OCI-LY3 (cell line): ENCODE measurements around the gene BICRA.
A peak's percentile ranks its signal among the peaks of the same experiment; 100 is the strongest.
"Not testable (repeated sequence)": the region's sequence is repeated elsewhere in the genome, so short reads cannot be mapped to it uniquely, and the experiment has no call there.

ENCODE experiments used
- H2AFZ ChIP-seq: fragments of 200-600, 300-600 bp; shearing (Covaris generic); 2 replicates; pipeline ENCODE4 v1.6.0; 2014; ENCODE audit warnings: antibody characterized with exemption, low read depth, low read length
- H3K27ac ChIP-seq: fragments of 200-600, 300-600 bp; sonication (generic); 2 replicates; pipeline ENCODE4 v1.5.1; 2014; ENCODE audit warnings: mild to moderate bottlenecking, low read length, moderate library complexity, mixed read lengths
- H3K27me3 ChIP-seq: fragments of 200-600, 300-600 bp; sonication (generic); 2 replicates; pipeline ENCODE4 v1.6.1; 2014; ENCODE audit warnings: low read depth, low read length, mixed read lengths
- H3K36me3 ChIP-seq: fragments of 200-600, 300-600 bp; sonication (generic); replicated peaks from 2 replicates; pipeline ENCODE3; 2014; ENCODE audit warnings: low read depth, low read length, mixed read lengths
- H3K4me1 ChIP-seq: fragments of 300-600, 200-600 bp; sonication (generic); 2 replicates; pipeline ENCODE4 v1.6.1; 2014; ENCODE audit warnings: low read length, mixed read lengths
- H3K4me2 ChIP-seq: fragments of 200-600, 300-600 bp; sonication (generic); 2 replicates; pipeline ENCODE4 v1.6.1; 2014; ENCODE audit warnings: low read length, mixed read lengths
- H3K4me3 ChIP-seq: fragments of 300-600, 200-600 bp; sonication (generic); 2 replicates; pipeline ENCODE4 v1.5.1; 2014; ENCODE audit warnings: antibody characterized with exemption, mild to moderate bottlenecking, low read length, moderate library complexity
- H3K79me2 ChIP-seq: fragments of 300-600, 200-600 bp; shearing (Covaris generic); 2 replicates; pipeline ENCODE4 v1.6.1; 2014; ENCODE audit warnings: mild to moderate bottlenecking, low read length, mixed read lengths
- H3K9ac ChIP-seq: fragments of 300-600, 200-600 bp; shearing (Covaris generic); 2 replicates; pipeline ENCODE4 v1.6.0; 2014; ENCODE audit warnings: mild to moderate bottlenecking, low read length, moderate library complexity
- H3K9me3 ChIP-seq: fragments of 200-600, 300-600 bp; shearing (Covaris generic); 2 replicates; pipeline ENCODE4 v1.6.1; 2014; ENCODE audit warnings: low read length, mixed read lengths; ENCODE audit not compliant: insufficient read depth
- H4K20me1 ChIP-seq: fragments of 200-600, 300-600 bp; sonication (generic); 2 replicates; pipeline ENCODE4 v1.6.1; 2016; ENCODE audit warnings: low read length, mixed read lengths; ENCODE audit not compliant: insufficient read depth
- EZH2phosphoT487 ChIP-seq: fragments of 200-600 bp; shearing (Covaris generic); IDR thresholded peaks from 2 replicates; pipeline ENCODE4 v1.6.1; 2018; ENCODE audit warnings: antibody characterized with exemption, mixed run types, low read depth
- TF ChIP-seq, protein P1 (sequence below): fragments of 200-600, 300-600 bp; sonication (generic); IDR thresholded peaks from 2 replicates; pipeline ENCODE4 v1.5.1; 2014; ENCODE audit warnings: antibody characterized with exemption, low read length, low read depth

Gene BICRA

DNA sequence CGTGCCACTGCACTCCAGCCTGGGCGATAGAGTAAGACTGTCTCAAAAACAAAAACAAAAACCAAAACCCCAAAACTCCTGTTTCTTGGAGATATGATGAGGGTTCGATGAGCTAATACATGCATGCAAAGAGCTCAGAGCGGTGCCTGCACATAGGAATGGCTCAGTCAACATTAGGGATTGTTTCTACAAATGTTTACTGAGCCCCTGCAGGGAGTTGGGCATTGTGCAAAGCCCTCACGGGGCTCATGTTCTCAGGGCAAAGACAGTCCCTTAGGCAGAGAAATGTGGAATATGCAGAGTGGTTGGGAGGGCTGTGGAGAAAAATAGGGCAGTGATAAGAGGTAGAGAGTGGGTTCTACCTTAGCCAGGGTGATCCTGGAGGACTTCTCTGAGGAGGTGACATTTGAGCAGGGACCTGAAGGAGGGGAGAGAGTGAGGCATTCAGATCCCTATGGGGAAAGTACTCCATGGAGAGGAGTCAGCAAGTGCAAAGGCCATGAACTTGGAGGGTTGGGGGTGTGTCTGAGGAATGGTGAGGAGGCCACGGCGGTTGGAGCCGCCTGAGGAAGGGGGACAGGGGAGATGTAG, 102.8 kb downstream of the BICRA start:
- Histone ChIP-seq H2AFZ (no peak overlapping the region), H3K4me1 (no peaks in the 10 kb centered on the region), H3K4me2 (no peak overlapping the region), H4K20me1 (no peaks in the 10 kb centered on the region), H3K36me3 (no peaks in the 10 kb centered on the region), H3K27ac (no peak overlapping the region), H3K79me2 (no peaks in the 10 kb centered on the region), H3K9me3 (no peaks in the 10 kb centered on the region), H3K9ac (no peak overlapping the region), H3K27me3 (peaks cover 3% of the 10 kb centered on the region; the same call in 1 of the 2 replicates), H3K4me3 (no peak overlapping the region)
- no peak for TF ChIP-seq EZH2phosphoT487
- TF ChIP-seq, protein P1, sequence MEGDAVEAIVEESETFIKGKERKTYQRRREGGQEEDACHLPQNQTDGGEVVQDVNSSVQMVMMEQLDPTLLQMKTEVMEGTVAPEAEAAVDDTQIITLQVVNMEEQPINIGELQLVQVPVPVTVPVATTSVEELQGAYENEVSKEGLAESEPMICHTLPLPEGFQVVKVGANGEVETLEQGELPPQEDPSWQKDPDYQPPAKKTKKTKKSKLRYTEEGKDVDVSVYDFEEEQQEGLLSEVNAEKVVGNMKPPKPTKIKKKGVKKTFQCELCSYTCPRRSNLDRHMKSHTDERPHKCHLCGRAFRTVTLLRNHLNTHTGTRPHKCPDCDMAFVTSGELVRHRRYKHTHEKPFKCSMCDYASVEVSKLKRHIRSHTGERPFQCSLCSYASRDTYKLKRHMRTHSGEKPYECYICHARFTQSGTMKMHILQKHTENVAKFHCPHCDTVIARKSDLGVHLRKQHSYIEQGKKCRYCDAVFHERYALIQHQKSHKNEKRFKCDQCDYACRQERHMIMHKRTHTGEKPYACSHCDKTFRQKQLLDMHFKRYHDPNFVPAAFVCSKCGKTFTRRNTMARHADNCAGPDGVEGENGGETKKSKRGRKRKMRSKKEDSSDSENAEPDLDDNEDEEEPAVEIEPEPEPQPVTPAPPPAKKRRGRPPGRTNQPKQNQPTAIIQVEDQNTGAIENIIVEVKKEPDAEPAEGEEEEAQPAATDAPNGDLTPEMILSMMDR, result no peak

- Histone ChIP-seq H3K27ac (no peak within 1 kb of the TSS), H3K4me3 (no peak within 1 kb of the TSS), H3K27me3 (peaks cover 3% of the 10 kb centered on the region; the same call in 1 of the 2 replicates)
These were observed 104.4 kb downstream of the BICRA start, which contains the start of gene EHD2 for GRCh38 chr19:47713046-47714021. Gene EHD2 (plus strand): TSS chr19:47713422. CDS start chr19:47716613, 3,191 bp downstream.

GRCh38 chr19:47714339-47714738, 105.4 kb downstream of the BICRA start:
- Histone ChIP-seq H3K4me1 (no peaks in the 10 kb centered on the region), H3K9ac (no peak overlapping the region), H3K9me3 (no peaks in the 10 kb centered on the region), H3K36me3 (no peaks in the 10 kb centered on the region), H3K79me2 (no peaks in the 10 kb centered on the region), H3K27me3 (peaks cover 3% of the 10 kb centered on the region; the same call in 1 of the 2 replicates), H4K20me1 (no peaks in the 10 kb centered on the region), H2AFZ (no peak overlapping the region), H3K4me3 (no peak overlapping the region), H3K4me2 (no peak overlapping the region), H3K27ac (no peak overlapping the region)
- TF ChIP-seq, protein P1, result no peak
- no peak for TF ChIP-seq EZH2phosphoT487

More at GRCh38 chr19:47713046-47714021, 104.4 kb downstream of the BICRA start, which contains the start of gene EHD2:
- no peak within 1 kb of the TSS for H2AFZ ChIP-seq
- no peak for TF ChIP-seq EZH2phosphoT487
- TF ChIP-seq, protein P1, result peak; percentile 52
- no peaks in the 10 kb centered on the region for H3K36me3 ChIP-seq
- H3K9ac ChIP-seq, result no peak within 1 kb of the TSS
- no peaks in the 10 kb centered on the region for H3K79me2 ChIP-seq
- no peaks in the 10 kb centered on the region for H3K9me3 ChIP-seq
- H4K20me1 ChIP-seq, result no peaks in the 10 kb centered on the region
- no peaks in the 10 kb centered on the region for H3K4me1 ChIP-seq
- H3K4me2 ChIP-seq, result no peak within 1 kb of the TSS

DNA sequence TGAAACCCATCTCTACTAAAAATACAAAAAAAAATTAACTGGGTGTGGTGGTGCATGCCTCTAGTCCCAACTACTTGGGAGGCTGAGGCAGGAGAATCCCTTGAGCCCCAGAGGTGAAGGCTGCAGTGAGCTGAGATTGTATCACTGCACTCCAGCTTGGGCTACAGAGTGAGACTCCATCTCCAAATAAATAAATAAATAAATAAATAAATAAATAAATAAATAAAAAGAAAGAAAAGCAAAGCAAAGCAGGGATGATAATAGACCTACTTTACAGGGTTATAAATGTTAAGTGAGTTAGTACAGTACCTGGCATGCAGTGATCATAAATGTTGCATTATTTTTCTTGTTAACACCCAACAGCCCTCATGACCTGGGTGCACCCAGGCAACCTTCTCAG, 105.9 kb downstream of the BICRA start:
- not testable (repeated sequence) for H4K20me1 ChIP-seq, H3K4me2 ChIP-seq, H3K36me3 ChIP-seq, H3K9ac ChIP-seq, H3K27me3 ChIP-seq, H3K4me3 ChIP-seq, H3K9me3 ChIP-seq, H3K27ac ChIP-seq, H3K4me1 ChIP-seq, H2AFZ ChIP-seq, H3K79me2 ChIP-seq
